Cerebellar nuclear complex (tissue), 1 donor: ENCODE data around the gene SPC24.

Experiments
- DNase-seq, 2 experiments: peaks; one replicate each; lab custom pipeline; 2025; lab: John Stamatoyannopoulos, UW

Gene SPC24

DNA sequence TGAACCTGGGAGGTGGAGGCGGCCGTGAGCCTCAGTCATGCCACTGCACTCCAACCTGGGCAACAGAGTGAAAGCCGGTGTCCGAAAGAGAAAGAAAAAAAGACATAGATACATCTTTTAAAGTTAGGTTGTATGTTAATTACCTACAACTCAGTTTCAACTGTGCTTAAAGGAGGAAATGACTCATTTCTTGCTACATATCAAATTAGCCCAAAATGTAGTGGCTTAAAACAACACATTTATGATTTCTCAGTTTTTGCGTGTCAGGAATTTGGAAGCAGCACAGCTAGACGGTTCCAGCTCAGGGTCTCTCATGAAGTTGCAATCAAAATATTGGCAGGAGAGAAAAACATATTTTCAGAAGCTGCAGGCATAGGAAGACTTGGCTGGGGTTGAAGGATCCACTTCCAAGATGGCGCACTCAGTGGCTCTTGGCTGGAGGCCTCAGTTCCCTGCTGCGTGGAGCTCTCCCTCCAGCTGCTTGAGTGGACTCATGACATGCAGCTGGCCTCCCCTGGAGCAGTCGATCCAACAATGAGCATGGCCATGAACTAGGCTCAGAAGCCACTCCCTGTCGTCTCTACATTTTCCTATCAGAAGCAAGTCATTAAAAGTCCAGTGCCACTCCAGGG, 59.3 kb downstream of the SPC24 start:
- no peak for DNase-seq
